ENCODE measurements around the gene DNAI4. TPM values are rescaled to one million over a fixed set of nuclear protein-coding genes. Genes with fewer than 3 reads are reported as not detected.

Gene DNAI4
- total and polyA plus RNA-seq, 2 donors (not counting 1 experiment from before 2014, with no cell fraction given) = 2.0 to 12.1 TPM

GRCh38 chr1:66852870-66853269, 71.8 kb downstream of the DNAI4 start:
- TF ChIP-seq CTCF (conservative IDR thresholded peaks at IDR 0.05 in 1 of 2, IDR thresholded peaks at IDR 0.05 in 1 of 2; ENCODE audit: low read depth in 1 of 2, low read length in 2 of 2) = no peak
- no peak for TF ChIP-seq EZH2 (IDR thresholded peaks at IDR 0.05; ENCODE audit: low read length, missing control alignments)
- H2AFZ ChIP-seq (ENCODE audit: low read length) = no peak overlapping the region
- no peaks in the 10 kb centered on the region for H3K27me3 ChIP-seq (ENCODE audit: control insufficient read depth, insufficient read depth, low read length)

GRCh38 chr1:66850989-66851388, 73.7 kb downstream of the DNAI4 start:
- Histone ChIP-seq H3K27ac (ENCODE audit: insufficient read depth, low read length) (no peak overlapping the region), H3K4me3 (replicated peaks in 1 of 4; ENCODE audit: control extremely low read depth in 1 of 4, insufficient read depth in 1 of 4, low read depth in 3 of 4, low read length in 4 of 4) (no peak overlapping the region), H3K36me3 (ENCODE audit: control insufficient read depth, insufficient read depth, low read length) (no peaks in the 10 kb centered on the region), H3K4me1 (ENCODE audit: control insufficient read depth, extremely low read depth, insufficient read depth, low read length) (no peaks in the 10 kb centered on the region), H3K9me3 (ENCODE audit: control insufficient read depth, insufficient read depth, low read depth, low read length) (no peaks in the 10 kb centered on the region), H3K4me2 (ENCODE audit: extremely low read depth, insufficient read depth, low read length) (no peak overlapping the region), H4K20me1 (ENCODE audit: control insufficient read depth, extremely low read depth, insufficient read depth, low read length) (no peaks in the 10 kb centered on the region), H3K79me2 (ENCODE audit: control insufficient read depth, insufficient read depth, low read length) (no peaks in the 10 kb centered on the region), H3K27me3 (ENCODE audit: control insufficient read depth, insufficient read depth, low read length) (no peaks in the 10 kb centered on the region), H2AFZ (ENCODE audit: low read length) (no peak overlapping the region), H3K9ac (ENCODE audit: insufficient read depth, low read length) (no peak overlapping the region)
- TF ChIP-seq CTCF (conservative IDR thresholded peaks at IDR 0.05 in 1 of 2, IDR thresholded peaks at IDR 0.05 in 1 of 2; ENCODE audit: low read depth in 1 of 2, low read length in 2 of 2) (no peak), EZH2 (IDR thresholded peaks at IDR 0.05; ENCODE audit: low read length, missing control alignments) (no peak)
- DNase-seq (ENCODE audit: low read depth in 2 of 2) = no peak

More at GRCh38 chr1:66852870-66853269, 71.8 kb downstream of the DNAI4 start:
- H3K27ac ChIP-seq (ENCODE audit: insufficient read depth, low read length) = no peak overlapping the region
- no peaks in the 10 kb centered on the region for H3K36me3 ChIP-seq (ENCODE audit: control insufficient read depth, insufficient read depth, low read length)
- H4K20me1 ChIP-seq (ENCODE audit: control insufficient read depth, extremely low read depth, insufficient read depth, low read length) = no peaks in the 10 kb centered on the region
- H3K9ac ChIP-seq (ENCODE audit: insufficient read depth, low read length) = no peak overlapping the region
- H3K4me3 ChIP-seq (replicated peaks in 1 of 4; ENCODE audit: control extremely low read depth in 1 of 4, insufficient read depth in 1 of 4, low read depth in 3 of 4, low read length in 4 of 4) = no peak overlapping the region
- no peaks in the 10 kb centered on the region for H3K79me2 ChIP-seq (ENCODE audit: control insufficient read depth, insufficient read depth, low read length)
- no peaks in the 10 kb centered on the region for H3K4me1 ChIP-seq (ENCODE audit: control insufficient read depth, extremely low read depth, insufficient read depth, low read length)
- H3K4me2 ChIP-seq (ENCODE audit: extremely low read depth, insufficient read depth, low read length) = no peak overlapping the region
- no peaks in the 10 kb centered on the region for H3K9me3 ChIP-seq (ENCODE audit: control insufficient read depth, insufficient read depth, low read depth, low read length)
- no peak for DNase-seq (ENCODE audit: low read depth in 2 of 2)

GRCh38 chr1:66848193-66848592, 76.5 kb downstream of the DNAI4 start:
- TF ChIP-seq EZH2 (IDR thresholded peaks at IDR 0.05; ENCODE audit: low read length, missing control alignments) (no peak), CTCF (conservative IDR thresholded peaks at IDR 0.05 in 1 of 2, IDR thresholded peaks at IDR 0.05 in 1 of 2; ENCODE audit: low read depth in 1 of 2, low read length in 2 of 2) (no peak)
- Histone ChIP-seq H3K27ac (ENCODE audit: insufficient read depth, low read length) (no peak overlapping the region), H3K9ac (ENCODE audit: insufficient read depth, low read length) (no peak overlapping the region), H3K36me3 (ENCODE audit: control insufficient read depth, insufficient read depth, low read length) (no peaks in the 10 kb centered on the region), H3K4me3 (replicated peaks in 1 of 4; ENCODE audit: control extremely low read depth in 1 of 4, insufficient read depth in 1 of 4, low read depth in 3 of 4, low read length in 4 of 4) (no peak overlapping the region), H3K4me1 (ENCODE audit: control insufficient read depth, extremely low read depth, insufficient read depth, low read length) (no peaks in the 10 kb centered on the region), H4K20me1 (ENCODE audit: control insufficient read depth, extremely low read depth, insufficient read depth, low read length) (no peaks in the 10 kb centered on the region), H3K9me3 (ENCODE audit: control insufficient read depth, insufficient read depth, low read depth, low read length) (no peaks in the 10 kb centered on the region), H2AFZ (ENCODE audit: low read length) (no peak overlapping the region), H3K4me2 (ENCODE audit: extremely low read depth, insufficient read depth, low read length) (no peak overlapping the region), H3K79me2 (ENCODE audit: control insufficient read depth, insufficient read depth, low read length) (no peaks in the 10 kb centered on the region), H3K27me3 (ENCODE audit: control insufficient read depth, insufficient read depth, low read length) (no peaks in the 10 kb centered on the region)
- DNase-seq (ENCODE audit: low read depth in 2 of 2) = no peak

Measured in fibroblast of lung (primary cell).